ENCODE data around the gene SPINK5. TPM values are rescaled to one million over a fixed set of nuclear protein-coding genes. Genes with fewer than 3 reads are reported as not detected.

Gene SPINK5
- total RNA-seq, 1 donor from 2014 or later, result 8.4 TPM

DNA sequence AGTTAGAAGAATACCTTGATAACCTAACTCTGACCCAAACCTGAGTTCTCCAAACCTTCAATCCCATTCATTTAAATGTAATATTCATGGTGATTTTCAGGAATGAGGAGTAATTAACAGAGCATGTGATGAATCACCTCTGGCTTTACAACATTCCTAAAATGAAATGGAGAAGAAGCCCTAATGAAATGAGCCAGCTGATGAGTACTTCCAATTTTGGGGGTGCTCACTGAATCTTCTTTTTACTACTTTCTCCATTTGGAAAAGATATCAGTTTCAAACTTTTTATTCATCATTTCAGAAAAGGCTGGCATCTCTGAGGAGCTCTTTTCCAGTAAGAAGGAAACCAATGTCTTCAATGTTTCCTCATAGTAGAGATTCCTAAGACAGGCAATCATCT, 2.9 kb upstream of the SPINK5 start:
- FAIRE-seq, result no peak
- Histone ChIP-seq H3K4me3 (ENCODE audit: low read depth, low read length) (no peak overlapping the region), H3K27me3 (ENCODE audit: control insufficient read depth, insufficient read depth, low read length) (no peaks in the 10 kb centered on the region), H3K36me3 (ENCODE audit: control insufficient read depth, insufficient read depth, low read length) (no peaks in the 10 kb centered on the region)
- TF ChIP-seq, protein P1, sequence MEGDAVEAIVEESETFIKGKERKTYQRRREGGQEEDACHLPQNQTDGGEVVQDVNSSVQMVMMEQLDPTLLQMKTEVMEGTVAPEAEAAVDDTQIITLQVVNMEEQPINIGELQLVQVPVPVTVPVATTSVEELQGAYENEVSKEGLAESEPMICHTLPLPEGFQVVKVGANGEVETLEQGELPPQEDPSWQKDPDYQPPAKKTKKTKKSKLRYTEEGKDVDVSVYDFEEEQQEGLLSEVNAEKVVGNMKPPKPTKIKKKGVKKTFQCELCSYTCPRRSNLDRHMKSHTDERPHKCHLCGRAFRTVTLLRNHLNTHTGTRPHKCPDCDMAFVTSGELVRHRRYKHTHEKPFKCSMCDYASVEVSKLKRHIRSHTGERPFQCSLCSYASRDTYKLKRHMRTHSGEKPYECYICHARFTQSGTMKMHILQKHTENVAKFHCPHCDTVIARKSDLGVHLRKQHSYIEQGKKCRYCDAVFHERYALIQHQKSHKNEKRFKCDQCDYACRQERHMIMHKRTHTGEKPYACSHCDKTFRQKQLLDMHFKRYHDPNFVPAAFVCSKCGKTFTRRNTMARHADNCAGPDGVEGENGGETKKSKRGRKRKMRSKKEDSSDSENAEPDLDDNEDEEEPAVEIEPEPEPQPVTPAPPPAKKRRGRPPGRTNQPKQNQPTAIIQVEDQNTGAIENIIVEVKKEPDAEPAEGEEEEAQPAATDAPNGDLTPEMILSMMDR (IDR thresholded peaks at IDR 0.05; ENCODE audit: insufficient read depth, low read length, severe bottlenecking), result no peak
- DNase-seq (ENCODE audit: low read depth), result peak; percentile 76

DNA sequence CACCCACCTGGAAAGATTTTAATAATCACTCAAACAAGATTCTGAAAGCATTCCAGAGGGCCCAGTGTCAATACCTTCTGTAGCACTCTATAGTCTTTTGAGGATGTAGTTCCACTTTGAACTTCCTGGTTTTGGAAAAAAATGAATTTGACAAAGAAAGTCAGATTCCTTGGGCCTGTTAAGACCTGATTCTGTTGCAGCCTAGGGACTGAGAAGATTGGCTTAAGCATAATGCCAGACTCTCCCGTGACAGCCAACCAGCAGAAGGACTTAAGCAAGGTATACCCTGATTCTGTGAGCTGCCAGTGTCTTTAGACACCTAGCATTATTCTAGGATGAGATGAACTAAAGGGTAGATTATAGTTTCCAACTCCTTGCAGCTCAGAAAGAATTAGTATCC, 6.8 kb downstream of the SPINK5 start:
- no peak overlapping the region for H3K4me3 ChIP-seq (ENCODE audit: low read depth, low read length)
- TF ChIP-seq, protein P1 (IDR thresholded peaks at IDR 0.05; ENCODE audit: insufficient read depth, low read length, severe bottlenecking), result no peak
- no peaks in the 10 kb centered on the region for H3K36me3 ChIP-seq (ENCODE audit: control insufficient read depth, insufficient read depth, low read length)
- FAIRE-seq, result no peak
- no peaks in the 10 kb centered on the region for H3K27me3 ChIP-seq (ENCODE audit: control insufficient read depth, insufficient read depth, low read length)
- peak; percentile 79 for DNase-seq (ENCODE audit: low read depth)

DNA sequence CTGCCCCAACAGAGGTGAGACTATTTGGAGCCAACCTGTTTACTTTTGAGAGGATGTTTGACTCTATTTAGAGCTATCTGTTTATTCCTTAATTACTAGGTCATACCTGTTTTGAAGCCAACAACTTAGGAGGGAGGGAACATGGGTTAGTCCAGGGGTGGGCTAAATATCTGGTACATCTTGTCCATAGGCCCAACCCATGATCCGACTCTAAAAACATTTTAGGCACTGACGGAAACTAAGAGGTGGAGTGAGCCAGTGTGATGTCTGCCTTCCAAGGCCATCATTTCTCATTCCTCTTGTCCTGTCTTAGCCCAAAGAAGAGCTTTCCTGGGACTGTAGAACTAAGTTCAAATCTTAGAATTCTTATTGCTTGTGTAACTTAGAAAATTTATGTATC, 8.4 kb downstream of the SPINK5 start:
- DNase-seq (ENCODE audit: low read depth) (peak; percentile 44), FAIRE-seq (no peak)
- Histone ChIP-seq H3K4me3 (ENCODE audit: low read depth, low read length) (no peak overlapping the region), H3K27me3 (ENCODE audit: control insufficient read depth, insufficient read depth, low read length) (no peaks in the 10 kb centered on the region), H3K36me3 (ENCODE audit: control insufficient read depth, insufficient read depth, low read length) (no peaks in the 10 kb centered on the region)
- TF ChIP-seq, protein P1 (IDR thresholded peaks at IDR 0.05; ENCODE audit: insufficient read depth, low read length, severe bottlenecking), result no peak

DNA sequence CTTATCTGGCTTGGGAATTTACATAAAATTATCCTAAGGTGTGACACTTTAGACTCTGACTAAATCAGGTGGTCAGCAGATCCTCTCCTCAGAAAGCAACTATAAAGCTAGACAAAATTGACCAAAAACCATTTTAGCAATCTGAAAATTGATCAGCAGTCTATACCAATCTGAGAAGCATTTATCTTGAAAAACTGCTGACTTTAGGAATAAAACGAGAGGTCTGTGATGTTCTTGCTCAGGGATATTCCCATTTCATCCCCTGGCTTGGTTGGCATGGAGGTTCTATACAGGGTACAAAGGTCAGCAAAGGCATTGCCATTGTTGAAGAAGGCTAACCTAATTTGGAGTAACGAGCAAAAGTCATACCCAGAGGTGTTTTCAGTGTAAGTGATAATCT, 11.7 kb downstream of the SPINK5 start:
- Histone ChIP-seq H3K27me3 (ENCODE audit: control insufficient read depth, insufficient read depth, low read length) (no peaks in the 10 kb centered on the region), H3K36me3 (ENCODE audit: control insufficient read depth, insufficient read depth, low read length) (no peaks in the 10 kb centered on the region), H3K4me3 (ENCODE audit: low read depth, low read length) (no peak overlapping the region)
- TF ChIP-seq, protein P1 (IDR thresholded peaks at IDR 0.05; ENCODE audit: insufficient read depth, low read length, severe bottlenecking), result no peak
- FAIRE-seq (peak; percentile 28), DNase-seq (ENCODE audit: low read depth) (no peak)

DNA sequence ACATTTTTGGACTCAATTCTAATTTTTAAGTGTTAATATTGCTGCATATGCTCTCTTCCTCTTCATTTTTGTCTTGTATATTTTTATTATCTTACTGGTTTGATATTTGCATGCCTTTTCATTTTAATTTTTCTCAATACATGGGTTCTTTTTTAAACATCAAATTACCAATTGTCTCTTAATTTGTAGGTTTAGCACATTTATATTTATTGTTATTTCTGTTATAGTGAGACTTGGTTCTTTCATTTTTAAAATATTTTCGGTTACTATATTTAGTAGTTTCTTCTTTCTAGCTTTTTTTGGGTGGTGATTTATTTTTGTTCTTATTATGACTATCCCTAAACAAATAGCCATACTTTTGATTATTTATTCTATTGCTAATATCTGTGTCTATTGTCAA, 19.4 kb downstream of the SPINK5 start:
- DNase-seq (ENCODE audit: low read depth) (no peak), FAIRE-seq (no peak)
- TF ChIP-seq, protein P1 (IDR thresholded peaks at IDR 0.05; ENCODE audit: insufficient read depth, low read length, severe bottlenecking), result no peak
- Histone ChIP-seq H3K27me3 (ENCODE audit: control insufficient read depth, insufficient read depth, low read length) (no peaks in the 10 kb centered on the region), H3K36me3 (ENCODE audit: control insufficient read depth, insufficient read depth, low read length) (no peaks in the 10 kb centered on the region), H3K4me3 (ENCODE audit: low read depth, low read length) (no peak overlapping the region)

DNA sequence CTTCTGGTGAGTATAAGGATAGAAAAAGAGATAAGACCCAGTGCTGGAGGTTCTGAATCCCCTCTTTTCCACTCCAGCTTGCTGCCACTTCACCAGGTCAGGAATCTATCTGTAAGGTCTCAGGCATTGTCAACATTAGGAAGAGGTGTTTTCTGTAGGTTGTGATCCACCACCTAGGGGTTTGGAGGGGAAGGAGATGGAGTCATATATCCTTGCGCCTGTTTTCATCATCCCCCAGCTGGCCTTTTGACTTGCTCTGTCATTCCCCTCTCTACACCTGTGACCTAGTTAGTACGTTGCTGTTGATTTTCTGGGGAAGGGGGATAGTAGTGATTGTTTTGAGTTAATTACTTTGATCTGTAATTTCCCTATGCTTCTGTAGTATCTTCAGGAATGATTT, 20.5 kb downstream of the SPINK5 start:
- DNase-seq (ENCODE audit: low read depth) (no peak), FAIRE-seq (no peak)
- H3K4me3 ChIP-seq (ENCODE audit: low read depth, low read length), result no peak overlapping the region
- TF ChIP-seq, protein P1 (IDR thresholded peaks at IDR 0.05; ENCODE audit: insufficient read depth, low read length, severe bottlenecking), result no peak
- no peaks in the 10 kb centered on the region for H3K27me3 ChIP-seq (ENCODE audit: control insufficient read depth, insufficient read depth, low read length)
- no peaks in the 10 kb centered on the region for H3K36me3 ChIP-seq (ENCODE audit: control insufficient read depth, insufficient read depth, low read length)

Data from bronchial epithelial cell (primary cell).